Effector memory CD4-positive, alpha-beta T cell (primary cell): ENCODE results near the gene IQSEC3.
"Not testable (repeated sequence)": the region's sequence is repeated elsewhere in the genome, so short reads cannot be mapped to it uniquely, and the experiment has no call there.

Experiments
- DNase-seq, 3 donors: peaks; one replicate each; pipeline ENCODE4 v3.0.0-alpha.2; 2020
- H3K27ac ChIP-seq: 2 replicates; pipeline ENCODE4 v1.7.0; 2013; ENCODE audit warnings: mild to moderate bottlenecking, low read length, moderate library complexity; ENCODE audit not compliant: insufficient read depth, poor library complexity, severe bottlenecking
- H3K27me3 ChIP-seq: replicated peaks from 2 replicates; pipeline ENCODE4 v1.7.0; 2013; ENCODE audit warnings: mild to moderate bottlenecking, low read length; ENCODE audit not compliant: insufficient read depth, control insufficient read depth, poor library complexity, severe bottlenecking
- H3K36me3 ChIP-seq: 2 replicates; pipeline ENCODE4 v1.7.0; 2013; ENCODE audit warnings: mild to moderate bottlenecking, low read length, moderate library complexity; ENCODE audit not compliant: control insufficient read depth, insufficient read depth
- H3K4me1 ChIP-seq: 2 replicates; pipeline ENCODE4 v1.7.0; 2013; ENCODE audit warnings: low read length, mild to moderate bottlenecking; ENCODE audit not compliant: control insufficient read depth, insufficient read depth, poor library complexity, severe bottlenecking
- H3K4me3 ChIP-seq: 2 replicates; pipeline ENCODE4 v1.7.0; 2013; ENCODE audit warnings: low read length, low read depth, mild to moderate bottlenecking; ENCODE audit not compliant: insufficient read depth, poor library complexity, severe bottlenecking
- H3K9me3 ChIP-seq: 2 replicates; pipeline ENCODE4 v1.7.0; 2013; ENCODE audit warnings: mild to moderate bottlenecking, low read length, moderate library complexity; ENCODE audit not compliant: control insufficient read depth

Gene IQSEC3

DNA sequence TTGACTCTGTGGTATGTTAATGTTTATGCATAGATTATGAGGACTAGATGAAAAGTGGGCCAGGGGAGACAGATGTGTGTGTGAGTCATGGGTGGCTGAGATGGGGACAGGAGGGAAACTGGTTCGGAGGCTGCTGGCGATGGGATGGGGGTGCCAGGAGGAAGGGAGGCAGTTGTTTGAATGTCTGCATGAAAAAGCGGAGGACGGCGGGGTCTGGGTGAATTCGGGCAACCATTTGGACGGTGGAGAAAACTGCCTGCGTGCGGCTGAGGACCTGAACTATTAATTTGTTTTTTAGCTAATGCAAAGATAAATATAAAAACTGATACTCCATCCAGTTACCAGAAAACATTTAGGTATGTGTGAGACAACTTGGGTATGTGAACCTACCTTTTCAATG is 27.8 kb upstream of the IQSEC3 start:
- not testable (repeated sequence) for H3K27ac ChIP-seq, H3K9me3 ChIP-seq, H3K27me3 ChIP-seq, H3K4me3 ChIP-seq, H3K36me3 ChIP-seq, H3K4me1 ChIP-seq, DNase-seq

DNA sequence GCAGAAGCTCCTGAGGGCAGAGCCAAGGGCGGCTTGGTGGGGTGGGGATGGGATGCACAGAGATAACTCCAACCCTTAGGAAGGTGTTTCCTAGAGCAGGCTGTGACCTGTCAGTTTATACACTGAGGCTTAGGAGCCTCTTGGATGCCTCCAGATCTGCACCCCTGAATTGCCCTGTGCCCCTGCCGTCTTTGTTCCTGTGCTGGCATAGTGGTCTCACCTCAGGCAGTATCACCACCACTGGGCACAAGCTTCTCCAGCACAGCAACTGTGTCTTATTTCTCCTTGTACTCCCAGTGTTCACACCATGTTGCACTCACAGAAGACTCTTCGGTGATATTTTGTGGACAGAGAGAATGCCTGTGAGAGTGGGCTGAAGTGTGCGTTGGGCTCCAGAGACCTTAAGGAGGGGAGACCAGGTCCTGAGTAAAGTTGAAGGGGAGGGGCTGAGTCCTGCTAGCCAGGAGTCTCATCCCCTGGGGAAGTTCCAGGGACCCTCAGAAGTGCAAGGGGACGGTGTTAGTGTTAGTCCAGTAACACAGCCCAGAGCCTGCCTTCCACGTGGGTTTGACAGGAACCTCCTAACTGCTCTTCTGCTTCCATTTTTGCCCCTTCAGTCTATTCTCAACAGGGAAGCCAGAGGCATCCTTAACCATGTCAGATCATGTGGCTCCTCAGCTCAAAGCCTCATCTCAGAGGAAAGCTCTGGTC is 26.9 kb upstream of the IQSEC3 start:
- DNase-seq, H3K27me3 ChIP-seq, H3K9me3 ChIP-seq, H3K4me3 ChIP-seq, H3K36me3 ChIP-seq, H3K27ac ChIP-seq, H3K4me1 ChIP-seq: not testable (repeated sequence)

DNA sequence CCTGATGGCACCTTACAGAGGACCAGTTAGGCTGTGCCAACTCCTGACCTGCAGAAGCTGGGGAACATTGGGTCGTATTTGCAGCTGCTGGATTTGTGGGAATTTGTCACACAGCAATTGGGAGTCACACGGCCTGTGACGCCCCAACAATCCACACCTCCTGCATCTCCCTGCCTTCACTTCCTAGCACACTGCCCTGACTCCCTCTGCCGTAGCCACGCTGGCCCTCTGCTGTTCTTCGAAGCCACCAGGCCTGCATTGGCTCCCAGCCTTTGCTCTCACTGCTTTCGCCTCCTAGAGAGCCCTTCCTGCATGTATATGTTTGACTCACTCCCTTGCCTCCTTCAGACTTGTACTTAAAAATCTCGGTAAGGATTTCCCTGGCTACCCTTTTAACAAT is 22.2 kb upstream of the IQSEC3 start:
- H3K27ac ChIP-seq, H3K36me3 ChIP-seq, DNase-seq, H3K4me3 ChIP-seq, H3K27me3 ChIP-seq, H3K9me3 ChIP-seq, H3K4me1 ChIP-seq: not testable (repeated sequence)

DNA sequence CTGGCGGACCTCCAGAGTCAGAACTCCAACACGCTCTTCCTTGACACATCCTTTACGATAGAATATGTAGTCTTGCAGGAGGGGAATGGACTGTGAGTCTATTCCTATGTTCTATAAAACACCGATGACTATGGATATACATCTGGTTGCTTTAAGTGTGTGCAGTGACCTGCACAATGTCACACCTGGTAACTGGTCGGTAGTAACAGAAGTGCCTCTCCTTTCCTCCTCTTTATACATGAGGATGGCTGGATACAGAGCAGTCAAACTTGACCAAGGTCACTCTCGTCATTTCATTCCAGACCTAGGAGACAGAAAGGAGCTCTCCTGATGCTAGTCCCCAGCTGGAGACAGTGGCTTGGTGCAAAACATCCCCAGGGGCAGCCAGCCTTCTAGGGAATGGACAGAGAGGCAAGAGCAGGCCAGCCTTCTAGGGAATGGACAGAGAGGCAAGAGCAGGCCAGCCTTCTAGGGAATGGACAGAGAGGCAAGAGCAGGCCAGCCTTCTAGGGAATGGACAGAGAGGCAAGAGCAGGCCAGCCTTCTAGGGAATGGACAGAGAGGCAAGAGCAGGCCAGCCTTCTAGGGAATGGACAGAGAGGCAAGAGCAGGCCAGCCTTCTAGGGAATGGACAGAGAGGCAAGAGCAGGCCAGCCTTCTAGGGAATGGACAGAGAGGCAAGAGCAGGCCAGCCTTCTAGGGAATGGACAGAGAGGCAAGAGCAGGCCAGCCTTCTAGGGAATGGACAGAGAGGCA is 21.2 kb upstream of the IQSEC3 start:
- DNase-seq, H3K36me3 ChIP-seq, H3K27me3 ChIP-seq, H3K4me1 ChIP-seq, H3K4me3 ChIP-seq, H3K9me3 ChIP-seq, H3K27ac ChIP-seq: not testable (repeated sequence)

DNA sequence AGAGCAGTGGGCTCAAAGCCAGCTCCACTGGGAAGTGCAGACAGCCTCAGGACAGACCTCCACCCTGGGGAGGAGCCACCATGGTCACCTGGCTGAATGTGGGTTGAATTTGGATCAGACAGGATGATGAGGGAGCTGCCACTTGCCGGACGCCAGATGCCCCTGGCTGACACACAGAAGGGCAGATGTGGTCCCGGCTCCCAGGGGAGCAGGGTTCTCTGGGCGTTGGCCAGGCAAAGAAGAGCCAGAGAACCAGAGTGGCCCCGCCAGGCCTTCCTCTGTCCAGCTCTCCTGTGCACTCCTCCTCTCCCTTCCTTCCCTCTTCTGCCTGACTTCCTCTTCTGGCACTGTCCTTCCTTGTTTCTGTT is 20.6 kb upstream of the IQSEC3 start:
- DNase-seq, H3K9me3 ChIP-seq, H3K27ac ChIP-seq, H3K36me3 ChIP-seq, H3K4me1 ChIP-seq, H3K4me3 ChIP-seq, H3K27me3 ChIP-seq: not testable (repeated sequence)

DNA sequence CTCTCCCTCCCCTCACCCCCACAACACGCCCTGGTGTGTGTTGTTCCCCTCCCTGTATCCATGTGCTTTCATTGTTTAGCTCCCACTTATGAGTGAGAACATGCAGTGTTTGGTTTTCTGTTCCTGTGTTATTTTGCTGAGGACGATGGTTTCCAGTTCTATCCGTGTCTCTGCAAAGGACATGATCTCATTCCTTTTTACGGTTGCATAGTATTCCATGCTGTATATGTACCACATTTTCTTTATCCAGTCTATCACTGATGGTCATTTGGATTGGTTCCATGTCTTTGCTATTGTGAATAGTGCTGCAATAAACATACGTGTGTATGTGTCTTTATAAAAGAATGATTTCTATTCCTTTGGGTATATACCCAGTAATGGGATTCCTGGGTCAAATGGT is 20.0 kb upstream of the IQSEC3 start:
- H3K36me3 ChIP-seq, H3K27me3 ChIP-seq, H3K9me3 ChIP-seq, H3K27ac ChIP-seq, DNase-seq, H3K4me3 ChIP-seq, H3K4me1 ChIP-seq: not testable (repeated sequence)

DNA sequence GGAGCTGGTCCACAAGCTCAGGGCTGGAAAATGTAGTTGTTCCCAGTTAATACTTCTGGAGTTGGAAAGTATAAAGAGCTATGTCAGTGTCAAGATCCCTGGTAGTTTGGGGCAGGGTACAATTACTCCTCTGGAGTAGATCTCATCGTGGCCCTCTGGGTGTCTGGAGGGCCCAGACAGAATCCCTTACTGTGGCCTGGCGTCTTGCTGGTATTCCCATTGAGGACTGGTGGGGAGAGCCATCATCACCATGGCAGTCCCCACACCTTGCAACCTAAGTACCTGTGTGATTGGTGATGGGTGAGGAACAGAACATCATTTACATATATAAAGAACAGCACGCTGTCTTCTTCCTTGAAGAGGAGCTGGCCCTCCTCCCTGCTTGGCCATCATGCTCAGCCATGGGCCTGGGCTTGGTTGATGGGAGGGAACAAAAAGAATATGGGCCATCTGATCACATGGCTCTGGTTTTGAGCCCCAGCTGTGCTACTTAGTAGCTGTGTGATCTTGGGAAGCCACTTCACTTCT is 18.8 kb upstream of the IQSEC3 start:
- not testable (repeated sequence) for H3K4me1 ChIP-seq, H3K27ac ChIP-seq, DNase-seq, H3K36me3 ChIP-seq, H3K9me3 ChIP-seq, H3K27me3 ChIP-seq, H3K4me3 ChIP-seq

DNA sequence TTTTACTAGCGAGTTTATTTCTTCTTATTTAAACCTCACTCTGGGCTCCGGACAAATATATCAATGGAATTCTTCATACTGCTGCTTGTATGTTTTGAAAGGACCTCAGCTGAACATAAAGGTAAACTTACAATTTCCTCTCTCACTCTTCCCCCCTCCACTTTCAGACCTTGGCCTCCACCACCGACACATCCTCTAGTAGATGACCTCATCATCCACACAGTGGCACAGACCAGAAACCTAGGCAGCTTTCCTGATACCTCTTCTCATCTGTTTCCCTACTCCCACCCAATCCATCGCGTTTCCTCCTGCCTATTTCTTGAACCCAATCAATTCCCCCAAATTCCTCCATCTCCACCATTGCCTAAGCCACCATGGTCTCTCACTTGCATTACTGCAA is 17.4 kb upstream of the IQSEC3 start:
- H3K27ac ChIP-seq, H3K4me3 ChIP-seq, H3K9me3 ChIP-seq, H3K36me3 ChIP-seq, H3K27me3 ChIP-seq, DNase-seq, H3K4me1 ChIP-seq: not testable (repeated sequence)

DNA sequence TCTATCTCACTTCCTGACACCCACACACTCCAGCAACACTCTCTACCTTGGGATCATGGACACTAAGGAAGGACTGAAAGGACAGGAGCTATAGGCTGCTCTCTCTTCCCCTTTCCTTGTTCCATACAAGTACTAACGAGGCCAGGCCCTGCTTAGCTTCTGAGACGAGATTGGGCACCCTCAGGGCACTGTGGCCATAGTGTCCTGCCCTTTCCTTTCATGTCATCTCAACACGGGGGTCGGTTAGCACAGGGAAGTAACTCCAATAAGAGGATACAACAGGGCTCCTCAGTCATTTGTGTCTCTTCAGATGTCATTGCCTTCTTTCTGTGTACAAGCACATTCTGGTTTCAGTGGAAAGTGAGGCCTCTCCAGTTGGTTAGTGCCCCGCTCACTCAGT is 15.5 kb upstream of the IQSEC3 start:
- not testable (repeated sequence) for DNase-seq, H3K4me3 ChIP-seq, H3K27ac ChIP-seq, H3K4me1 ChIP-seq, H3K9me3 ChIP-seq, H3K36me3 ChIP-seq
- peaks cover 14% of the 10 kb centered on the region for H3K27me3 ChIP-seq

DNA sequence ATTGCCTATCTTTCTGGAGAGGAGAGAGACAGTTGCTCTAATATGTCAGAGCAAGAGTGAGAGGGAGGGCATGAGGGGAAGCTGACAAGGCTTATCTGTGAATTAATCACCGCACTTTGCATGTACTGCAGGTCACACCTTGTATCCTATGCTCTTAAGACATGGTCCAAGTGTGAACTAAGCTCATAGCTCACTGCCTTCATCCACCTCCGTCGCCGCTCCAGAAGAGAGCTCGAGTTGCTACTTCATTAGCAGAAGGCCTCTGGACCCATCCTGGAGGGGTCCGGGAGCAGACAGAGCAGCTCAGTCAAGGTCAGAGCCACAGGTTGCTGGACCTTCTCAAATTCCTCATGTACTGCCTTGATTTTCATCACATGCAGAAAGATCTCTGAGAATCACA is 14.6 kb upstream of the IQSEC3 start:
- H3K4me1 ChIP-seq, H3K9me3 ChIP-seq, H3K36me3 ChIP-seq, DNase-seq, H3K27ac ChIP-seq, H3K4me3 ChIP-seq: not testable (repeated sequence)
- H3K27me3 ChIP-seq, result peaks cover 14% of the 10 kb centered on the region
